NK-92 (cell line): ENCODE results near the gene NRBP1.
A peak's percentile ranks its signal among the peaks of the same experiment; 100 is the strongest.

Experiments used
- DNase-seq: peaks from one replicate; lab custom pipeline; 2025; ENCODE audit not compliant: unreplicated experiment; lab: John Stamatoyannopoulos, UW

The NRBP1 gene

DNA sequence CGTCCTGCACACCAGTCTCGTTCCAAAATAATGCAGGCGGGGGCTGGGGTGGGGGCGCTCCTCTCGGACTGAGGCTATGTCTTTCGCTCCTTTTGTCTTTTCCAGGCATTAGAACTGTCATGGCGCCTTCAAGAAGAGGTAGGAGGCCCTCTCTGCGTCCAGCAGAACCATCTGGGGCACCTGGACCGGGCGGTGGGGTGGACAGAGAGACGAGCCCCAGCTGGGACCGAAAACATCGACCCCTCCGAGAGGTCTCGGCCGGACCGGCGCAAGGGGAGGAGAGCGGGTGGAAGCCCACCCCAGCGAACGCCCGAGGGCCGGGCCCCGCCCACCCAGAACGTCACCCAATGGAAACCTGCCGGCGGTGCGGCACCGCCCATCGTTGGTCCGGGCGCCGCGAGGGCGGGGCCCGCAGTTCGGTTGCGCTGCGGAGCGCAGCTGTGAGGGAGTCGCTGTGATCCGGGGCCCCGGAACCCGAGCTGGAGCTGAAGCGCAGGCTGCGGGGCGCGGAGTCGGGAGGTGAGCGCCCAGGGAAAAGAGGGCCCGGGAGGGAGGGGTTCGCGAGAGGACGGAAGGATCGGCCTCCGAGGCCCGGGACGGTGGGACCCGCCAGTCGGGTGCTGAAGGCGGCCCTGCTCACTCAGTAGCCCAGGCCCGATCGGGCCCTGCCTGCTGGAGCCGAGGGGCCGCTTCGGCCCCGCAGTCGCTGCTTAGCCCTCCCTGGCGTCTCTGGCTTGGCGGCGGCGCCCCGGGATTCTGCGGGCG, at the start of gene NRBP1:
TSS of gene NRBP1 (plus strand) at position 419 of the 765 bp plus-strand sequence. CDS start 4,643 bp downstream, outside the sequence.
- DNase-seq = peak; percentile 37

DNA sequence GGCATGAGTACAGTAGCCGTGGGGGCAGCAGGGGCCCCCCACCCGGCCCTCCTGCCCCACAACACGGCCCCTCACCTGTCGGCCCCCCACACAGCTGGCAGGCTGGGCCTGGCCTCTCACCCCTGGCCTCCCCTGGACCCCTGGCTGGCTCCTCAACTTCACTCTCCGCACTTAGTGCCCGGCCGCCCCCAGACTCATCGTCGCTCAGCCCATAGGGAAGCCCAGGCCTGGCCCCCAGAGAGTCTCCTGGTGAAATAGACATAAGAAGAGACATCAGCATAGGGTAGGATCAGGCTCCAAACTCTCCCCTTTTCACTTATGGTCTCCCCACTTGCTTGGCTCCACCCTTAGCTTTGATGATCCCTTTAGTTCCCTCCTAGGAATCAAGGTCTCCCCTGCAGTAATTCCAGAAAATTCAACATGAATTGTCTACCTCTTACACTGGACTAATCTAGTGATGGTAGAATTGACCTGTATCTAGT, 49.6 kb upstream of the NRBP1 start:
- no peak for DNase-seq

- DNase-seq = no peak
These were observed 49.0 kb upstream of the NRBP1 start for GRCh38 chr2:27379383-27379835.

- DNase-seq = no peak
These were observed 48.4 kb upstream of the NRBP1 start for GRCh38 chr2:27379836-27380625.

DNA sequence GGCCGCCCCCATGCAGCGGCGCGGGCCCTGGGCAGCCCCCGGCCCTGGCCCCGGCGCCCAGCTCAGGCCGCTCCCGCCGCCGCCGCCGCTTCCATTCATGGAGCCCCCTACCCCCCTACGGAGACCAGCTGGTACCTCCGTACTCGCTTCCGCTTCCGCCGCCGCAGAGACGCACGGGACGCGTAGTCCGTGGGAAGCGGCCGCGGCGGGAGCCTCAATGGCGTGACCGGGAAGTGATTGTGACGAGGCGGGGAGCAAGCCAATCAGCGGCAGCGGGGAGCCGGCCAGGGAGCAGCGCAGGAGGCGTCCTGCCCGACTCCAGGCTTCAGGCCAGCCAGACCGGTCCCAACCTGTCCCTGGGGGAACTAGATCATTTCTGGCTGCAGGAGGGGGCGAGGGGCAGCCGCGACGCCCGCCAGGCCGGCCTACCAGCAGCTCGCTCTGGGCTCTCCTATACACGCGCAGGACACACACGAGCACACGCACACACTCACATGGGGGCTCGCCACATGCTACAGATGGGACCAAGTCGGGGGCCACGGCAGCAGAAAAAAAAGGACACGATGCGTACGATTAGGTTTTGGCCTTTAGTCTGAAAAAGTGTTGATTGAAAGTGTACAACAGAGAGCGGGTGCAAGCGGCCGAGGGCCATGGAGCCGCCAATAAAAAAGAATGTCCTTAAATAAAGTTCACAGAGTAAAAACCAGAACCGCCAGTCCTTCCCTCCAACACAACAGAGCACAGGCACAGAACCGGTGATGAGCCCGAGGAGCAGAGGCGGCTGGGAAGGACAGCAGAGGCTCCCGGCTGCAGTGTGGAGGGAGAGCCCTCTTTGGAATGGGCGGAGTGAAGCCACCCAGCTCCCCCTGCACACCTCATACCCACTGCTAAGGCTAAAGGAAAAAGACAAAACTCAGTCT, 47.5 kb upstream of the NRBP1 start, which contains the start of gene ZNF513:
TSS of gene ZNF513 (minus strand) at position 109 of the 920 bp plus-strand sequence. CDS start 208 bp downstream, outside the sequence.
- DNase-seq = peak; percentile 20

- DNase-seq = no peak
These were observed 46.8 kb upstream of the NRBP1 start for GRCh38 chr2:27381577-27382181.

DNA sequence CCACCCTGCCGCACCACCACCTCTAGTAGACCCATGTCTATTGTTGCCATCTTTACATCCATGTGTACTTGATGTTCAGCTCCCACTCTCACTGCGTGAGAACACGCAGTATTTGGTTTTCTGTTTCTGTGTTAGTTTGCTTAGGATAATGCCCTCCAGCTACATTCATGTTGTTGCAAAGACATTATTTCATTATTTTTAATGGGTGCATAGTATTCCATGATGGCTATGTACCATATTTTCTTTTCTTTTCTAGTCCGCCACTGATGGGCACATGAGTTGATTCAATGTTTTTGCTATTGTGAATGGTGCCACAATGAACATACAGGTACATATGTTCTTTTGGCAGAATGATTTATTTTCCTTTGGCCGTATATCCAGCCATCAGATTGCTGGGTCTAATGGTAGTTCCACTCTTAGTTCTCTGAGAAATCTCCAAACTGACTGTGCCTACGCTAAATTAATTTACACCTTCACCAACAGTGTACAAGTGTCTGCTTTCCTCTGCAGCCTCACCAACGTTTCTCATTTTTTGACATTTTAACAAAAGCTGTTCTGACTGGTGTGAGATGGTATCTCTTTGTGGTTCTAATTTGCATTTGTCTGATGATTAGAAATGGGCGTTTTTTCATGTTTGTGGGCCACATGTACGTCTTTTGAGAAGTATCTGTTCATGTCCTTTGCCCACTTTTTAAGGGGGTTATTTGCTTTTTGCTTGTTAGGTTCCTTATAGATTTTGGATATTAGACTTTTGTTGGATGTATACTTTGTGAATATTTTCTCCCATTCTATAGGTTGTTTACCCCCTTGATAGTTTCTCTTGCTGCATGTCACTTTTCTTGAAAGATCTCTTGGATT, 37.4 kb upstream of the NRBP1 start:
- DNase-seq = no peak

GRCh38 chr2:27393225-27393624, 35.2 kb upstream of the NRBP1 start:
- no peak for DNase-seq

- no peak for DNase-seq
These were observed 29.5 kb upstream of the NRBP1 start for GRCh38 chr2:27398962-27399361.

DNA sequence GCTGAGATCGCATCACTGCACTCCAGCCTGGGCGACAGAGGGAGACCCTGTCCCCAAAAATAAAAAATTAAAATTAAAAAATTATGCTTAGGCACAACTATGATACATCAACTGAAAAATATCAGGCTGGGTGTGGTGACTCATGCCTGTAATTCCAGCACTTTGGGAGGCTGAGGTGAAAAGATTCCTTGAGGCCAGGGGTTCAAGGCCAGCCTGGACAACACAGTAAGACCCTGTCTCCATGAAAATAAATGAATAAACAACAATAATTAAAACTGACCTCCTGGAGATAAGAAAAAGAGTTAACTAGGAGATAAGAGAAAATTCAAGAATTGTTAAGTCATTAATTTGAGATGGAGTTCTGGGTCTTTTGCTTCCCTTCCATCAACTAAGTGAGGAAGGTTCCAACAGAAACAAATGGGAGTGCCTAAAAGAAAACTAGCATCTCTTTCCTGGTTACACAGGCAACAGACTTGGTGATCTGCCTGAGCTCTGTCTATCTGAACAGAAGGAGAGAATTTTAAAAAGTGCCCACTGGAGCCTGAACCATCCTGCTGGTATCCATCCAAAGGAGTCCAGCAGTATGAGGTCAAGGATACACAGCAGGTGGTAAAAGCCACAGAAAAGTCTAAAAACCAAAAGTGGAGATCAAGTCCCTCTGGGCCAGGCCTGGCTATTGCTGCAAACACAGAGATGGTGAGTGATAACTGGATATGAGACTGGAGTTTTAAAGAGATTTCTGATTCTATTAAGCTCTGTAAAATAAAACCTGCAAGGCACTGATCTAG, 27.9 kb upstream of the NRBP1 start:
- no peak for DNase-seq

DNA sequence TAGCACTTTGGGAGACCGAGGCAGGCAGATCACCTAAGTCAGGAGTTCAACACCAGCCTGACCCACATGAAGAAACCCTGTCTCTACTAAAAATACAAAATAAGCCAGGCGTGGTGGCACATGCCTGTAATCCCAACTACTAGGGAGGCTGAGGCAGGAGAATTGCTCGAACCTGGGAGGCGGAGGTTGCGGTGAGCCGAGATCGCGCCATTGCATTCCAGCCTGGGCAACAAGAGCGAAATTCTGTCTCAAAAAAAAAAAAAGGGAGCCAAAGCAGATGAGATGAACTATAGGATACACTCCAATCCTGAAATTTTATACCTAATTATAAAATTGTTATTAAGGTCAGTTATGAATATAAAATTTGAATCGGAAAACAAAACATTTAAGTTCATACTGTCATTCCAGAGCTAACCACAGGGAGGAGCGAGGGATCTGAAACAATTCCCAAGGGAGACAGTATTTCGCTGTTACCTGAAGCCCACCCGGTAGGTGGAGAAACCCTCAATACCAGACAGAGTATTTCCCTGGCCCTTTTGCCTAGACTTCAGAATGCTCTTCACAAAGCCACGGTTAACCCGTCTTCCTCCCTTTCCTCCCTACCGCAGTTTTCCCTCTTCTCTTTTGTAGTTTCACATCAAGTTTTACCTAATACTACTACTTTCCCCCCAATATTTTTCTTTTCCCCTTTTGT, 20.5 kb upstream of the NRBP1 start:
- DNase-seq = no peak

DNA sequence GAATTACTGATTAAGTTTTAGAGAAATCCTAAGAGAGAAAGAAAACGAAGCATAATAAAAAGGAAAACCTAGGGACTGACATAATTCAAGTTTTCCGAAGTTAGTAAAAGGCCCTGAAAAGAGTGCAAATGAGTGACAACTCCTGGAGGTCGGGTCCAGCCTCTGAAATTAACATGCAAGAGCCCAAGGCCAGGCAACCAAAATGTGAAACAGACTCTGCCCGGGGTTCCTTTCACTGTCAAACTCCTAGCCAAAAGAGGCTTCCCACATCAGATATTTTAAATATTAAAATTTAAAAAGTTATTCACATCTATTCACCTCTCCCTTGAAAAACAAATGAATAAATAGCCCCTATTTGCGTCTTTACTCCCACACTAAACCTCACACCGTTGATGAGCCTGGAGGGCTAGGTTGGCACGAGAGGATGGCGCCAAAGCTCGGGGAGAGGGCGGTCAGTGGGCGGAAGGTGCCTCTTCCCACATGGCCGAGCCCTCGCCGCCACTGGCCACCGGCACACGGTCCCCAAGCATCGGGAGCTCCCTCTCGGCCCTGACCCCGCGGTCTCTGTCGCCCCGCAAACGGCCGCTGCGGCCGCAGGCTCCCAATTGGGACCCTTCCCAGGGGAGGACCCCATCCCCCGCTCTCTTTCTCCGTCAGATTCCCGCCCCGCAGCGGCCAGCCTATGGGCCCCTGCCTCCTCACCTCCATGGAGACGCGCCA, 19.7 kb upstream of the NRBP1 start:
- no peak for DNase-seq

- DNase-seq = peak; percentile 57
These were observed 18.9 kb upstream of the NRBP1 start, which contains the start of gene PPM1G for GRCh38 chr2:27409321-27410073. Gene PPM1G, minus strand, starts transcription at chr2:27409591. Its CDS starts 169 bp downstream, at chr2:27409422.

- no peak for DNase-seq
These were observed 15.8 kb upstream of the NRBP1 start for GRCh38 chr2:27412419-27413152.

- no peak for DNase-seq
These were observed 12.3 kb upstream of the NRBP1 start for GRCh38 chr2:27416151-27416550.

GRCh38 chr2:27420996-27421395, 7.4 kb upstream of the NRBP1 start:
- no peak for DNase-seq
